Osteoblast (primary cell): ENCODE measurements around the gene ATP11C. TPM values are rescaled to one million over a fixed set of nuclear protein-coding genes. Genes with fewer than 3 reads are reported as not detected.
A peak's percentile ranks its signal among the peaks of the same experiment; 100 is the strongest.

Experiments
- DNase-seq: peaks from one replicate; pipeline ENCODE4 v3.0.0; 2011; ENCODE audit warnings: low spot score, mixed read lengths; ENCODE audit not compliant: insufficient read length; ENCODE audit errors: missing footprints
- H2AFZ ChIP-seq: 2 replicates; pipeline ENCODE4 v1.6.0; 2011; ENCODE audit warnings: mild to moderate bottlenecking, low read length
- H3K27ac ChIP-seq: 2 replicates; pipeline ENCODE4 v1.5.1; 2011; ENCODE audit warnings: mild to moderate bottlenecking, low read depth, low read length, moderate library complexity
- H3K27me3 ChIP-seq: 2 replicates; pipeline ENCODE4 v1.6.0; 2012; ENCODE audit warnings: mild to moderate bottlenecking, control low read depth, inconsistent platforms, low read length, moderate library complexity; ENCODE audit not compliant: insufficient read depth
- H3K36me3 ChIP-seq: 2 replicates; pipeline ENCODE4 v1.5.1; 2011; ENCODE audit warnings: mild to moderate bottlenecking, low read length, control low read depth, moderate library complexity; ENCODE audit not compliant: insufficient read depth
- H3K4me1 ChIP-seq: 2 replicates; pipeline ENCODE4 v1.5.1; 2011; ENCODE audit warnings: mild to moderate bottlenecking, low read length, control low read depth, moderate library complexity; ENCODE audit not compliant: insufficient read depth
- H3K4me2 ChIP-seq: 2 replicates; pipeline ENCODE4 v1.6.0; 2011; ENCODE audit warnings: mild to moderate bottlenecking, low read length; ENCODE audit not compliant: insufficient read depth
- H3K4me3 ChIP-seq: fragments of 200-600 bp; sonication (generic); 3 replicates; pipeline ENCODE4 v1.5.1; 2012; ENCODE audit warnings: mild to moderate bottlenecking, low read length, inconsistent platforms; ENCODE audit not compliant: insufficient read depth
- H3K79me2 ChIP-seq: 2 replicates; pipeline ENCODE4 v1.6.0; 2012; ENCODE audit warnings: mild to moderate bottlenecking, low read length, control low read depth, inconsistent platforms; ENCODE audit not compliant: insufficient read depth
- H3K9me3 ChIP-seq: 2 replicates; pipeline ENCODE4 v1.5.1; 2011; ENCODE audit warnings: low read depth, low read length, control low read depth
- H4K20me1 ChIP-seq: 2 replicates; pipeline ENCODE4 v1.6.0; 2012; ENCODE audit warnings: mild to moderate bottlenecking, low read length, control low read depth; ENCODE audit not compliant: insufficient read depth
- CTCF ChIP-seq: IDR thresholded peaks from 2 replicates; pipeline ENCODE4 v1.5.1; 2011; ENCODE audit warnings: mild to moderate bottlenecking, low read depth, low read length, moderate library complexity; ENCODE audit errors: extremely low read depth
- total RNA-seq: library from RNA; depleted of rRNA; stranded (reverse); fragments of >200 nt; gene quantifications from 2 replicates; pipeline ENCODE4 v1.2.3, GENCODE V29; 2012

The ATP11C gene
- total RNA-seq, 1 donor: 72.0 TPM

GRCh38 chrX:139770366-139770765 is 162.5 kb downstream of the ATP11C start:
- Histone ChIP-seq H4K20me1 (no peaks in the 10 kb centered on the region), H3K79me2 (no peaks in the 10 kb centered on the region), H3K27ac (no peak overlapping the region), H3K4me1 (no peaks in the 10 kb centered on the region), H3K9me3 (no peaks in the 10 kb centered on the region), H3K36me3 (peaks cover 7% of the 10 kb centered on the region), H3K4me3 (no peak overlapping the region), H2AFZ (no peak overlapping the region), H3K27me3 (no peaks in the 10 kb centered on the region), H3K4me2 (no peak overlapping the region)
- no peak for TF ChIP-seq CTCF
- DNase-seq: no peak

- H3K4me2 ChIP-seq: no peak overlapping the region
- no peak overlapping the region for H3K4me3 ChIP-seq
- no peak for TF ChIP-seq CTCF
- peaks cover 7% of the 10 kb centered on the region for H3K36me3 ChIP-seq
- no peaks in the 10 kb centered on the region for H3K27me3 ChIP-seq
- no peaks in the 10 kb centered on the region for H3K9me3 ChIP-seq
- H4K20me1 ChIP-seq: no peaks in the 10 kb centered on the region
- DNase-seq: no peak
- no peaks in the 10 kb centered on the region for H3K4me1 ChIP-seq
- H3K27ac ChIP-seq: no peak overlapping the region
- H3K79me2 ChIP-seq: no peaks in the 10 kb centered on the region
- H2AFZ ChIP-seq: no peak overlapping the region
Measured at GRCh38 chrX:139766545-139766983, 166.3 kb downstream of the ATP11C start.

- TF ChIP-seq CTCF: no peak
- H3K4me3 ChIP-seq: no peak overlapping the region
- H3K27ac ChIP-seq: no peak overlapping the region
- H3K79me2 ChIP-seq: no peaks in the 10 kb centered on the region
- H3K9me3 ChIP-seq: no peaks in the 10 kb centered on the region
- H4K20me1 ChIP-seq: no peaks in the 10 kb centered on the region
- DNase-seq: no peak
- no peaks in the 10 kb centered on the region for H3K4me1 ChIP-seq
- no peak overlapping the region for H3K4me2 ChIP-seq
- no peaks in the 10 kb centered on the region for H3K27me3 ChIP-seq
- peaks cover 3% of the 10 kb centered on the region for H3K36me3 ChIP-seq
- no peak overlapping the region for H2AFZ ChIP-seq
Measured at GRCh38 chrX:139762400-139763183, 170.3 kb downstream of the ATP11C start.

GRCh38 chrX:139759637-139760036 is 173.2 kb downstream of the ATP11C start:
- no peaks in the 10 kb centered on the region for H3K4me1 ChIP-seq
- DNase-seq: no peak
- H3K27ac ChIP-seq: no peak overlapping the region
- TF ChIP-seq CTCF: peak; percentile 54
- no peaks in the 10 kb centered on the region for H3K27me3 ChIP-seq
- no peak overlapping the region for H3K4me3 ChIP-seq
- no peaks in the 10 kb centered on the region for H4K20me1 ChIP-seq
- no peaks in the 10 kb centered on the region for H3K36me3 ChIP-seq
- H3K4me2 ChIP-seq: no peak overlapping the region
- H3K79me2 ChIP-seq: no peaks in the 10 kb centered on the region
- no peaks in the 10 kb centered on the region for H3K9me3 ChIP-seq
- no peak overlapping the region for H2AFZ ChIP-seq
